ENCODE results near the gene P2RY6.

- TF ChIP-seq PML (IDR thresholded peaks at IDR 0.05; ENCODE audit: low read length) (no peak), ASH2L (IDR thresholded peaks at IDR 0.05; ENCODE audit: borderline replicate concordance, low read depth) (no peak), SP1 (IDR thresholded peaks at IDR 0.05; ENCODE audit: low read depth, low read length) (no peak), PKNOX1 (IDR thresholded peaks at IDR 0.05) (no peak), IKZF1 (conservative IDR thresholded peaks at IDR 0.05) (no peak), CTCF (IDR thresholded peaks at IDR 0.05 in 2 of 3, conservative IDR thresholded peaks at IDR 0.05 in 1 of 3; ENCODE audit: control insufficient read depth in 2 of 3, extremely low read depth in 1 of 3, insufficient read depth in 1 of 3, low read depth in 3 of 3, low read length in 3 of 3) (no peak), RAD21 (IDR thresholded peaks at IDR 0.05; ENCODE audit: insufficient read depth, low read depth, low read length) (no peak)
Measured at GRCh38 chr11:73337846-73338245, 65.7 kb downstream of the P2RY6 start.
